ENCODE data around the gene DNAH11. TPM values are rescaled to one million over a fixed set of nuclear protein-coding genes. Genes with fewer than 3 reads are reported as not detected.
A peak's percentile ranks its signal among the peaks of the same experiment; 100 is the strongest.

Gene DNAH11
- total RNA-seq, 1 experiment from 2014 or later, result 1.6 TPM

GRCh38 chr7:21898265-21898930 is 355.6 kb downstream of the DNAH11 start:
- CTCF ChIA-PET, result no interaction called here
- H3K27ac ChIP-seq (ENCODE audit: low read length), result no peak overlapping the region
- ATAC-seq (no peak), DNase-seq (no peak)
- H3K79me2 ChIP-seq (ENCODE audit: low read length), result no peaks in the 10 kb centered on the region
- intact Hi-C loops (cut with micrococcal nuclease), result no loop called here
- no peaks in the 10 kb centered on the region for H3K9me2 ChIP-seq (replicated peaks; ENCODE audit: low read length)
- peaks cover 33% of the 10 kb centered on the region for H3K36me3 ChIP-seq (ENCODE audit: low read depth, low read length)
- H3K9me3 ChIP-seq (ENCODE audit: low read length), result no peaks in the 10 kb centered on the region
- peaks cover 14% of the 10 kb centered on the region for H3K4me1 ChIP-seq (ENCODE audit: insufficient read depth, low read length)
- TF ChIP-seq CTCF (conservative IDR thresholded peaks at IDR 0.05; ENCODE audit: low read depth, low read length) (no peak), EZH2phosphoT487 (IDR thresholded peaks at IDR 0.05; ENCODE audit: borderline replicate concordance, low read length) (no peak), EZH2 (IDR thresholded peaks at IDR 0.05; ENCODE audit: low read length, unreplicated experiment) (no peak)
- no TSS peak for BruUV-seq (replicated peaks)
- no peak overlapping the region for H3K4me3 ChIP-seq (ENCODE audit: low read length)
- no peaks in the 10 kb centered on the region for H3K27me3 ChIP-seq (ENCODE audit: low read length)
- no peak overlapping the region for H3K4me2 ChIP-seq (ENCODE audit: low read length)
- POLR2A ChIA-PET (ENCODE audit: unreplicated experiment), result interaction anchor here (0.6 kb wide), 1 partner anchor 382 kb away, joined by 3 read pairs; no protein-coding TSS in a partner anchor
- H3F3A ChIP-seq (ENCODE audit: low read length, unreplicated experiment), result no peaks in the 10 kb centered on the region
- no peak overlapping the region for H2AFZ ChIP-seq (ENCODE audit: low read length)
- no peak overlapping the region for H3K9ac ChIP-seq (ENCODE audit: low read length)
- H4K20me1 ChIP-seq (ENCODE audit: low read length), result no peaks in the 10 kb centered on the region

- peaks cover 57% of the 10 kb centered on the region for H3K36me3 ChIP-seq (ENCODE audit: low read depth, low read length)
- peak; percentile 58 for DNase-seq
These were observed 359.4 kb downstream of the DNAH11 start for GRCh38 chr7:21902240-21902639.

More at GRCh38 chr7:21902240-21902639, 359.4 kb downstream of the DNAH11 start:
- ATAC-seq, result peak; percentile 78
- no peaks in the 10 kb centered on the region for H4K20me1 ChIP-seq (ENCODE audit: low read length)
- peaks cover 18% of the 10 kb centered on the region for H3K4me1 ChIP-seq (ENCODE audit: insufficient read depth, low read length)
- H3F3A ChIP-seq (ENCODE audit: low read length, unreplicated experiment), result no peaks in the 10 kb centered on the region
- ChIA-PET CTCF (no interaction called here), POLR2A (ENCODE audit: unreplicated experiment) (no interaction called here)
- peak overlapping the region; percentile 21 for H3K27ac ChIP-seq (ENCODE audit: low read length)
- no peaks in the 10 kb centered on the region for H3K9me3 ChIP-seq (ENCODE audit: low read length)
- H2AFZ ChIP-seq (ENCODE audit: low read length), result no peak overlapping the region
- no peak overlapping the region for H3K4me2 ChIP-seq (ENCODE audit: low read length)
- H3K4me3 ChIP-seq (ENCODE audit: low read length), result no peak overlapping the region
- TF ChIP-seq CTCF (conservative IDR thresholded peaks at IDR 0.05; ENCODE audit: low read depth, low read length) (no peak), EZH2phosphoT487 (IDR thresholded peaks at IDR 0.05; ENCODE audit: borderline replicate concordance, low read length) (no peak), EZH2 (IDR thresholded peaks at IDR 0.05; ENCODE audit: low read length, unreplicated experiment) (no peak)
- no TSS peak for BruUV-seq (replicated peaks)
- intact Hi-C loops (cut with micrococcal nuclease), result loop anchor here (5.0 kb wide), 1 partner anchor 40 kb away; no protein-coding TSS in a partner anchor
- no peaks in the 10 kb centered on the region for H3K27me3 ChIP-seq (ENCODE audit: low read length)
- H3K9me2 ChIP-seq (replicated peaks; ENCODE audit: low read length), result no peaks in the 10 kb centered on the region
- H3K9ac ChIP-seq (ENCODE audit: low read length), result no peak overlapping the region
- no peaks in the 10 kb centered on the region for H3K79me2 ChIP-seq (ENCODE audit: low read length)

Data from PC-3 (cell line).